GM12878 (cell line): ENCODE results near the gene UBE2J2.

Source experiments
- BHLHE40 ChIP-seq, 2 experiments: fragments of 450-650 bp in 1 of 2; IDR thresholded peaks; 2 replicates each; pipeline ENCODE4 v1.6.1; 2011 to 2017; ENCODE audit warnings: low read depth in 2 of 2, borderline replicate concordance in 1 of 2, improper control_type of control experiment in 1 of 2, low read length in 1 of 2, mild to moderate bottlenecking in 1 of 2
- CTCF ChIP-seq, 3 experiments: IDR thresholded peaks in 2 of 3; conservative IDR thresholded peaks in 1 of 3; 2 replicates each; pipeline ENCODE4 v1.5.1; 2011; ENCODE audit warnings: low read depth in 3 of 3, low read length in 3 of 3, mild to moderate bottlenecking in 3 of 3, control low read depth in 2 of 3, moderate library complexity in 2 of 3, inconsistent platforms in 1 of 3, mixed read lengths in 1 of 3; ENCODE audit not compliant: control insufficient read depth in 2 of 3, insufficient read depth in 1 of 3; ENCODE audit errors: extremely low read depth in 1 of 3
- EZH2 ChIP-seq: IDR thresholded peaks from 2 replicates; pipeline ENCODE4 v1.6.1; 2012; ENCODE audit warnings: low read depth, mild to moderate bottlenecking, control low read depth, inconsistent platforms, low read length, borderline replicate concordance; ENCODE audit not compliant: control insufficient read depth
- MTA2 ChIP-seq: fragments of 450-650 bp; IDR thresholded peaks from 2 replicates; pipeline ENCODE4 v1.6.1; 2016; ENCODE audit warnings: low read depth, mild to moderate bottlenecking, moderate library complexity
- PBX3 ChIP-seq: IDR thresholded peaks from 2 replicates; pipeline ENCODE4 v1.6.1; 2011; ENCODE audit warnings: mild to moderate bottlenecking, low read depth, low read length, moderate library complexity; ENCODE audit not compliant: insufficient replicate concordance
- POLR2A ChIP-seq: IDR thresholded peaks from 2 replicates; pipeline ENCODE4 v1.6.1; 2011; ENCODE audit warnings: low read depth, mild to moderate bottlenecking, low read length
- RAD21 ChIP-seq: IDR thresholded peaks from 2 replicates; pipeline ENCODE4 v1.6.1; 2011; ENCODE audit warnings: mild to moderate bottlenecking, low read depth, low read length, moderate library complexity; ENCODE audit not compliant: insufficient read depth
- TARDBP ChIP-seq: IDR thresholded peaks from 2 replicates; pipeline ENCODE4 v1.6.1; 2016; ENCODE audit warnings: borderline replicate concordance
- USF2 ChIP-seq: IDR thresholded peaks from 2 replicates; pipeline ENCODE4 v1.6.1; 2011; ENCODE audit warnings: low read depth, low read length, improper control_type of control experiment, borderline replicate concordance
- YY1 ChIP-seq: IDR thresholded peaks from 2 replicates; pipeline ENCODE4 v1.6.1; 2011; ENCODE audit warnings: low read depth, mild to moderate bottlenecking, low read length

- TF ChIP-seq CTCF (IDR thresholded peaks at IDR 0.05 in 2 of 3, conservative IDR thresholded peaks at IDR 0.05 in 1 of 3; ENCODE audit: control insufficient read depth in 2 of 3, extremely low read depth in 1 of 3, insufficient read depth in 1 of 3, low read depth in 3 of 3, low read length in 3 of 3) (no peak), POLR2A (no peak), RAD21 (no peak), BHLHE40 (IDR thresholded peaks at IDR 0.05; ENCODE audit: borderline replicate concordance in 1 of 2, low read depth in 2 of 2, low read length in 1 of 2) (no peak), MTA2 (no peak), PBX3 (no peak), USF2 (no peak), TARDBP (no peak), YY1 (no peak), EZH2 (no peak)
Observed at GRCh38 chr1:1218524-1219200, 55.0 kb downstream of the UBE2J2 start.
